ENCODE measurements around the gene WDR7. TPM values are rescaled to one million over a fixed set of nuclear protein-coding genes. Genes with fewer than 3 reads are reported as not detected.

Gene WDR7
- total and polyA plus RNA-seq, 3 experiments from 2014 or later = 20.5 to 21.9 (median 20.6) TPM

GRCh38 chr18:56712761-56713160 is 61.6 kb downstream of the WDR7 start:
- Histone ChIP-seq H3K4me3 (ENCODE audit: low read length) (no peak overlapping the region), H3K9me3 (ENCODE audit: low read length) (no peaks in the 10 kb centered on the region), H3K27me3 (ENCODE audit: insufficient read depth, low read length, poor library complexity, severe bottlenecking) (no peaks in the 10 kb centered on the region), H3K36me3 (ENCODE audit: insufficient read depth, low read length) (no peaks in the 10 kb centered on the region), H3K4me1 (ENCODE audit: insufficient read depth, low read length) (no peaks in the 10 kb centered on the region), H3K27ac (ENCODE audit: low read depth, low read length) (no peak overlapping the region)
- no peak overlapping the region for H3K27ac Mint-ChIP-seq
- H3K4me1 Mint-ChIP-seq = peaks cover 7 to 28% (median 13%) of the 10 kb centered on the region in 3 donors
- ChIA-PET CTCF (no interaction called here), POLR2A (no interaction called here)
- H3K27me3 Mint-ChIP-seq = no peaks in the 10 kb centered on the region
- peaks cover 0 to 7% (median 5%) of the 10 kb centered on the region in 3 donors for H3K36me3 Mint-ChIP-seq
- H3K4me3 Mint-ChIP-seq = no peak overlapping the region
- no peak for DNase-seq
- no peaks in the 10 kb centered on the region for H3K9me3 Mint-ChIP-seq

GRCh38 chr18:56715121-56715520 is 64.0 kb downstream of the WDR7 start:
- Mint-ChIP-seq H3K4me1 (peaks cover 3 to 19% (median 7%) of the 10 kb centered on the region in 3 donors), H3K9me3 (no peaks in the 10 kb centered on the region), H3K4me3 (no peak overlapping the region), H3K36me3 (peaks cover 0 to 21% (median 13%) of the 10 kb centered on the region in 3 donors), H3K27me3 (no peaks in the 10 kb centered on the region), H3K27ac (no peak overlapping the region)
- ChIA-PET CTCF (no interaction called here), POLR2A (no interaction called here)
- no peak for DNase-seq
- H3K4me1 ChIP-seq (ENCODE audit: insufficient read depth, low read length) = no peaks in the 10 kb centered on the region
- no peak overlapping the region for H3K4me3 ChIP-seq (ENCODE audit: low read length)
- H3K27ac ChIP-seq (ENCODE audit: low read depth, low read length) = no peak overlapping the region
- no peaks in the 10 kb centered on the region for H3K9me3 ChIP-seq (ENCODE audit: low read length)
- H3K27me3 ChIP-seq (ENCODE audit: insufficient read depth, low read length, poor library complexity, severe bottlenecking) = no peaks in the 10 kb centered on the region
- no peaks in the 10 kb centered on the region for H3K36me3 ChIP-seq (ENCODE audit: insufficient read depth, low read length)

GRCh38 chr18:56716692-56717146 is 65.6 kb downstream of the WDR7 start:
- CTCF ChIA-PET = no interaction called here
- Mint-ChIP-seq H3K27ac (no peak overlapping the region), H3K27me3 (no peaks in the 10 kb centered on the region), H3K36me3 (peaks cover 0 to 29% (median 13%) of the 10 kb centered on the region in 3 donors), H3K4me1 (peaks cover 3 to 19% (median 7%) of the 10 kb centered on the region in 3 donors), H3K9me3 (no peaks in the 10 kb centered on the region), H3K4me3 (peak overlapping the region in 1 of 7 donors; percentile 35)
- Histone ChIP-seq H3K27ac (ENCODE audit: low read depth, low read length) (no peak overlapping the region), H3K4me1 (ENCODE audit: insufficient read depth, low read length) (no peaks in the 10 kb centered on the region), H3K36me3 (ENCODE audit: insufficient read depth, low read length) (no peaks in the 10 kb centered on the region), H3K27me3 (ENCODE audit: insufficient read depth, low read length, poor library complexity, severe bottlenecking) (no peaks in the 10 kb centered on the region), H3K9me3 (ENCODE audit: low read length) (no peaks in the 10 kb centered on the region), H3K4me3 (ENCODE audit: low read length) (no peak overlapping the region)
- DNase-seq = no peak
- POLR2A ChIA-PET = no interaction called here

GRCh38 chr18:56721031-56721430 is 69.9 kb downstream of the WDR7 start:
- Histone ChIP-seq H3K4me3 (ENCODE audit: low read length) (no peak overlapping the region), H3K27me3 (ENCODE audit: insufficient read depth, low read length, poor library complexity, severe bottlenecking) (no peaks in the 10 kb centered on the region), H3K36me3 (ENCODE audit: insufficient read depth, low read length) (no peaks in the 10 kb centered on the region), H3K4me1 (ENCODE audit: insufficient read depth, low read length) (no peaks in the 10 kb centered on the region), H3K27ac (ENCODE audit: low read depth, low read length) (no peak overlapping the region), H3K9me3 (ENCODE audit: low read length) (no peaks in the 10 kb centered on the region)
- H3K9me3 Mint-ChIP-seq = peaks cover 0 to 8% (median 0%) of the 10 kb centered on the region in 5 donors
- peaks cover 10 to 55% (median 17%) of the 10 kb centered on the region in 3 donors for H3K36me3 Mint-ChIP-seq
- no peak for DNase-seq
- no peak overlapping the region for H3K27ac Mint-ChIP-seq
- CTCF ChIA-PET = interaction anchor here (1.3 kb wide), 1 partner anchor 841 kb away, joined by 3 read pairs; no protein-coding TSS in a partner anchor
- peaks cover 0 to 14% (median 7%) of the 10 kb centered on the region in 3 donors for H3K4me1 Mint-ChIP-seq
- no peaks in the 10 kb centered on the region for H3K27me3 Mint-ChIP-seq
- no peak overlapping the region for H3K4me3 Mint-ChIP-seq
- POLR2A ChIA-PET = no interaction called here

GRCh38 chr18:56721491-56721890 is 70.3 kb downstream of the WDR7 start:
- Histone ChIP-seq H3K27ac (ENCODE audit: low read depth, low read length) (no peak overlapping the region), H3K36me3 (ENCODE audit: insufficient read depth, low read length) (no peaks in the 10 kb centered on the region), H3K4me3 (ENCODE audit: low read length) (no peak overlapping the region), H3K9me3 (ENCODE audit: low read length) (no peaks in the 10 kb centered on the region), H3K4me1 (ENCODE audit: insufficient read depth, low read length) (no peaks in the 10 kb centered on the region), H3K27me3 (ENCODE audit: insufficient read depth, low read length, poor library complexity, severe bottlenecking) (no peaks in the 10 kb centered on the region)
- POLR2A ChIA-PET = no interaction called here
- Mint-ChIP-seq H3K4me3 (no peak overlapping the region), H3K36me3 (peaks cover 10 to 56% (median 17%) of the 10 kb centered on the region in 3 donors), H3K9me3 (peaks cover 0 to 8% (median 0%) of the 10 kb centered on the region in 5 donors), H3K4me1 (peaks cover 0 to 10% (median 4%) of the 10 kb centered on the region in 3 donors), H3K27me3 (no peaks in the 10 kb centered on the region), H3K27ac (peak overlapping the region in 1 of 8 donors; percentile 41)
- no peak for DNase-seq
- CTCF ChIA-PET = no interaction called here

GRCh38 chr18:56722518-56722917 is 71.4 kb downstream of the WDR7 start:
- CTCF ChIA-PET = no interaction called here
- H3K4me3 Mint-ChIP-seq = no peak overlapping the region
- H3K27ac Mint-ChIP-seq = no peak overlapping the region
- H3K9me3 ChIP-seq (ENCODE audit: low read length) = no peaks in the 10 kb centered on the region
- H3K27me3 ChIP-seq (ENCODE audit: insufficient read depth, low read length, poor library complexity, severe bottlenecking) = no peaks in the 10 kb centered on the region
- no peak overlapping the region for H3K4me3 ChIP-seq (ENCODE audit: low read length)
- H3K36me3 Mint-ChIP-seq = peaks cover 15 to 62% (median 20%) of the 10 kb centered on the region in 3 donors
- H3K9me3 Mint-ChIP-seq = peaks cover 0 to 8% (median 0%) of the 10 kb centered on the region in 5 donors
- H3K27ac ChIP-seq (ENCODE audit: low read depth, low read length) = no peak overlapping the region
- POLR2A ChIA-PET = no interaction called here
- H3K4me1 Mint-ChIP-seq = peaks cover 0 to 1% (median 0%) of the 10 kb centered on the region in 3 donors
- no peaks in the 10 kb centered on the region for H3K27me3 Mint-ChIP-seq
- H3K36me3 ChIP-seq (ENCODE audit: insufficient read depth, low read length) = no peaks in the 10 kb centered on the region
- no peak for DNase-seq
- no peaks in the 10 kb centered on the region for H3K4me1 ChIP-seq (ENCODE audit: insufficient read depth, low read length)

GRCh38 chr18:56723068-56723467 is 71.9 kb downstream of the WDR7 start:
- Mint-ChIP-seq H3K27me3 (no peaks in the 10 kb centered on the region), H3K9me3 (peaks cover 0 to 8% (median 0%) of the 10 kb centered on the region in 5 donors), H3K4me3 (no peak overlapping the region), H3K36me3 (peaks cover 20 to 66% (median 25%) of the 10 kb centered on the region in 3 donors), H3K4me1 (peaks cover 0 to 1% (median 0%) of the 10 kb centered on the region in 3 donors), H3K27ac (no peak overlapping the region)
- CTCF ChIA-PET = no interaction called here
- H3K36me3 ChIP-seq (ENCODE audit: insufficient read depth, low read length) = no peaks in the 10 kb centered on the region
- H3K4me3 ChIP-seq (ENCODE audit: low read length) = no peak overlapping the region
- H3K27me3 ChIP-seq (ENCODE audit: insufficient read depth, low read length, poor library complexity, severe bottlenecking) = no peaks in the 10 kb centered on the region
- no peaks in the 10 kb centered on the region for H3K9me3 ChIP-seq (ENCODE audit: low read length)
- H3K27ac ChIP-seq (ENCODE audit: low read depth, low read length) = no peak overlapping the region
- no peak for DNase-seq
- no peaks in the 10 kb centered on the region for H3K4me1 ChIP-seq (ENCODE audit: insufficient read depth, low read length)
- POLR2A ChIA-PET = no interaction called here

GRCh38 chr18:56723706-56724105 is 72.5 kb downstream of the WDR7 start:
- Histone ChIP-seq H3K27ac (ENCODE audit: low read depth, low read length) (no peak overlapping the region), H3K36me3 (ENCODE audit: insufficient read depth, low read length) (no peaks in the 10 kb centered on the region), H3K27me3 (ENCODE audit: insufficient read depth, low read length, poor library complexity, severe bottlenecking) (no peaks in the 10 kb centered on the region), H3K9me3 (ENCODE audit: low read length) (no peaks in the 10 kb centered on the region), H3K4me1 (ENCODE audit: insufficient read depth, low read length) (no peaks in the 10 kb centered on the region), H3K4me3 (ENCODE audit: low read length) (no peak overlapping the region)
- DNase-seq = no peak
- Mint-ChIP-seq H3K4me3 (no peak overlapping the region), H3K9me3 (peaks cover 0 to 8% (median 0%) of the 10 kb centered on the region in 5 donors), H3K27me3 (no peaks in the 10 kb centered on the region), H3K4me1 (peaks cover 0 to 1% (median 0%) of the 10 kb centered on the region in 3 donors), H3K36me3 (peaks cover 22 to 66% (median 32%) of the 10 kb centered on the region in 3 donors), H3K27ac (peak overlapping the region in 1 of 8 donors; percentile 20)
- ChIA-PET POLR2A (no interaction called here), CTCF (interaction anchor here (0.7 kb wide), 1 partner anchor 431 kb away, joined by 3 read pairs; no protein-coding TSS in a partner anchor)
